ENCODE results near the gene PACS2.

DNA sequence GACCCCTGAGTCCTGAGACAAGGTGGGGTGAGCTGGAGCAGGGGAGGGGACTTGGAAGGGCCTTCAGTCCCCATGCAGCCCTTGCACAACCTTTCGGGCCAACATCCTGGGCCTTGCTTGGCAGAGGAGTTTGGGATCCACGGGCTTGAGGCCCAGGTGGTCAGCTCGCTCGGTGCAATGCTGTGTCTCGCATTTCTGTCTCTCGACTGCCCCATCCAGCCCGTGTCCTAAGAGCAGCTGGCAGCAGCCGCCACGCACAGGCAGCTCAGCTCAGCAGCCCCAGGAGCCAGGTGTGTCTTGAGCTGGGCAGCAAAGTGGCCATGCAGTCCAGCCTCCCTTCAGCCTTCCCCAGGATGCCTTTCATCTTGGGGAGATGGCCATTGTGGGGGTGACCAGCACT, 10.8 kb downstream of the PACS2 start:
- TF ChIP-seq CTCF (conservative IDR thresholded peaks at IDR 0.05; ENCODE audit: low read length) (no peak), EZH2phosphoT487 (IDR thresholded peaks at IDR 0.05; ENCODE audit: borderline replicate concordance) (no peak)
